ENCODE results near the gene FER. TPM values are rescaled to one million over a fixed set of nuclear protein-coding genes. Genes with fewer than 3 reads are reported as not detected.

The FER gene
- total and polyA plus RNA-seq, 9 donors, result 6.3 to 26.9 (median 9.7) TPM

GRCh38 chr5:108910627-108911026 lies 162.9 kb downstream of the FER start:
- Histone ChIP-seq H3K27ac (ENCODE audit: low read length) (no peak overlapping the region), H3K27me3 (ENCODE audit: control insufficient read depth, insufficient read depth, low read length) (no peaks in the 10 kb centered on the region), H3K9me3 (replicated peaks; ENCODE audit: control insufficient read depth, low read depth, low read length) (no peaks in the 10 kb centered on the region), H3K4me3 (ENCODE audit: low read length) (no peak overlapping the region), H3K4me1 (ENCODE audit: control insufficient read depth, insufficient read depth, low read length) (no peaks in the 10 kb centered on the region), H3K36me3 (ENCODE audit: control insufficient read depth, insufficient read depth, low read length) (peaks cover 2% of the 10 kb centered on the region)
- DNase-seq, result no peak
- 100% methylated on average over 2 of the region's 3 CpGs for WGBS (ENCODE audit: insufficient coverage)

GRCh38 chr5:108911055-108911454 lies 163.4 kb downstream of the FER start:
- no peak overlapping the region for H3K4me3 ChIP-seq (ENCODE audit: low read length)
- no CpG with 5 or more reads among the region's 3 CpGs for WGBS (ENCODE audit: insufficient coverage)

GRCh38 chr5:108917596-108917995 lies 169.9 kb downstream of the FER start:
- H3K27me3 ChIP-seq (ENCODE audit: control insufficient read depth, insufficient read depth, low read length), result no peaks in the 10 kb centered on the region
- no peak overlapping the region for H3K4me3 ChIP-seq (ENCODE audit: low read length)
- DNase-seq, result peak; percentile 13
- no peaks in the 10 kb centered on the region for H3K9me3 ChIP-seq (replicated peaks; ENCODE audit: control insufficient read depth, low read depth, low read length)
- H3K4me1 ChIP-seq (ENCODE audit: control insufficient read depth, insufficient read depth, low read length), result no peaks in the 10 kb centered on the region
- H3K36me3 ChIP-seq (ENCODE audit: control insufficient read depth, insufficient read depth, low read length), result no peaks in the 10 kb centered on the region
- no peak overlapping the region for H3K27ac ChIP-seq (ENCODE audit: low read length)

More at GRCh38 chr5:108911055-108911454, 163.4 kb downstream of the FER start:
- Histone ChIP-seq H3K27me3 (ENCODE audit: control insufficient read depth, insufficient read depth, low read length) (no peaks in the 10 kb centered on the region), H3K27ac (ENCODE audit: low read length) (no peak overlapping the region), H3K4me1 (ENCODE audit: control insufficient read depth, insufficient read depth, low read length) (no peaks in the 10 kb centered on the region), H3K9me3 (replicated peaks; ENCODE audit: control insufficient read depth, low read depth, low read length) (no peaks in the 10 kb centered on the region), H3K36me3 (ENCODE audit: control insufficient read depth, insufficient read depth, low read length) (peaks cover 2% of the 10 kb centered on the region)
- no peak for DNase-seq

- no peaks in the 10 kb centered on the region for H3K27me3 ChIP-seq (ENCODE audit: control insufficient read depth, insufficient read depth, low read length)
- no peaks in the 10 kb centered on the region for H3K9me3 ChIP-seq (replicated peaks; ENCODE audit: control insufficient read depth, low read depth, low read length)
- no peak overlapping the region for H3K27ac ChIP-seq (ENCODE audit: low read length)
- DNase-seq, result peak; percentile 14
- H3K36me3 ChIP-seq (ENCODE audit: control insufficient read depth, insufficient read depth, low read length), result no peaks in the 10 kb centered on the region
- H3K4me1 ChIP-seq (ENCODE audit: control insufficient read depth, insufficient read depth, low read length), result no peaks in the 10 kb centered on the region
- no CpG with 5 or more reads among the region's 2 CpGs for WGBS (ENCODE audit: insufficient coverage)
- no peak overlapping the region for H3K4me3 ChIP-seq (ENCODE audit: low read length)
Measured at GRCh38 chr5:108919591-108920326, 172.1 kb downstream of the FER start.

- no peaks in the 10 kb centered on the region for H3K4me1 ChIP-seq (ENCODE audit: control insufficient read depth, insufficient read depth, low read length)
- H3K4me3 ChIP-seq (ENCODE audit: low read length), result no peak overlapping the region
- H3K27ac ChIP-seq (ENCODE audit: low read length), result no peak overlapping the region
- WGBS (ENCODE audit: insufficient coverage), result 100% methylated on average over 1 of the region's 3 CpGs
- DNase-seq, result no peak
- H3K27me3 ChIP-seq (ENCODE audit: control insufficient read depth, insufficient read depth, low read length), result no peaks in the 10 kb centered on the region
- H3K36me3 ChIP-seq (ENCODE audit: control insufficient read depth, insufficient read depth, low read length), result no peaks in the 10 kb centered on the region
- H3K9me3 ChIP-seq (replicated peaks; ENCODE audit: control insufficient read depth, low read depth, low read length), result no peaks in the 10 kb centered on the region
Measured at GRCh38 chr5:108924457-108924961, 176.8 kb downstream of the FER start.

GRCh38 chr5:108925073-108925472 lies 177.4 kb downstream of the FER start:
- Histone ChIP-seq H3K27me3 (ENCODE audit: control insufficient read depth, insufficient read depth, low read length) (no peaks in the 10 kb centered on the region), H3K27ac (ENCODE audit: low read length) (no peak overlapping the region)
- DNase-seq, result no peak

GRCh38 chr5:108930107-108930506 lies 182.4 kb downstream of the FER start:
- H3K4me3 ChIP-seq (ENCODE audit: low read length), result no peak overlapping the region
- no peak overlapping the region for H3K27ac ChIP-seq (ENCODE audit: low read length)
- H3K4me1 ChIP-seq (ENCODE audit: control insufficient read depth, insufficient read depth, low read length), result no peaks in the 10 kb centered on the region
- H3K27me3 ChIP-seq (ENCODE audit: control insufficient read depth, insufficient read depth, low read length), result no peaks in the 10 kb centered on the region
- H3K9me3 ChIP-seq (replicated peaks; ENCODE audit: control insufficient read depth, low read depth, low read length), result no peaks in the 10 kb centered on the region
- no CpG with 5 or more reads among the region's 3 CpGs for WGBS (ENCODE audit: insufficient coverage)
- no peaks in the 10 kb centered on the region for H3K36me3 ChIP-seq (ENCODE audit: control insufficient read depth, insufficient read depth, low read length)
- DNase-seq, result no peak

More at GRCh38 chr5:108925073-108925472, 177.4 kb downstream of the FER start:
- H3K4me1 ChIP-seq (ENCODE audit: control insufficient read depth, insufficient read depth, low read length), result no peaks in the 10 kb centered on the region
- no peaks in the 10 kb centered on the region for H3K36me3 ChIP-seq (ENCODE audit: control insufficient read depth, insufficient read depth, low read length)
- no peaks in the 10 kb centered on the region for H3K9me3 ChIP-seq (replicated peaks; ENCODE audit: control insufficient read depth, low read depth, low read length)
- H3K4me3 ChIP-seq (ENCODE audit: low read length), result no peak overlapping the region

GRCh38 chr5:108935611-108936010 lies 187.9 kb downstream of the FER start:
- Histone ChIP-seq H3K9me3 (replicated peaks; ENCODE audit: control insufficient read depth, low read depth, low read length) (no peaks in the 10 kb centered on the region), H3K36me3 (ENCODE audit: control insufficient read depth, insufficient read depth, low read length) (no peaks in the 10 kb centered on the region), H3K4me3 (ENCODE audit: low read length) (no peak overlapping the region), H3K27me3 (ENCODE audit: control insufficient read depth, insufficient read depth, low read length) (no peaks in the 10 kb centered on the region), H3K27ac (ENCODE audit: low read length) (peak overlapping the region; percentile 11), H3K4me1 (ENCODE audit: control insufficient read depth, insufficient read depth, low read length) (no peaks in the 10 kb centered on the region)
- DNase-seq, result peak; percentile 93
- no CpG with 5 or more reads among the region's 2 CpGs for WGBS (ENCODE audit: insufficient coverage)

GRCh38 chr5:108937221-108937620 lies 189.5 kb downstream of the FER start:
- WGBS (ENCODE audit: insufficient coverage), result no CpG with 5 or more reads among the region's 2 CpGs
- no peak for DNase-seq
- no peak overlapping the region for H3K27ac ChIP-seq (ENCODE audit: low read length)
- no peak overlapping the region for H3K4me3 ChIP-seq (ENCODE audit: low read length)
- no peaks in the 10 kb centered on the region for H3K4me1 ChIP-seq (ENCODE audit: control insufficient read depth, insufficient read depth, low read length)
- H3K27me3 ChIP-seq (ENCODE audit: control insufficient read depth, insufficient read depth, low read length), result no peaks in the 10 kb centered on the region
- no peaks in the 10 kb centered on the region for H3K9me3 ChIP-seq (replicated peaks; ENCODE audit: control insufficient read depth, low read depth, low read length)
- H3K36me3 ChIP-seq (ENCODE audit: control insufficient read depth, insufficient read depth, low read length), result no peaks in the 10 kb centered on the region

GRCh38 chr5:108940506-108940905 lies 192.8 kb downstream of the FER start:
- H3K27ac ChIP-seq (ENCODE audit: low read length), result no peak overlapping the region
- no peak overlapping the region for H3K4me3 ChIP-seq (ENCODE audit: low read length)
- no peaks in the 10 kb centered on the region for H3K4me1 ChIP-seq (ENCODE audit: control insufficient read depth, insufficient read depth, low read length)
- no peak for DNase-seq
- H3K27me3 ChIP-seq (ENCODE audit: control insufficient read depth, insufficient read depth, low read length), result no peaks in the 10 kb centered on the region
- WGBS (ENCODE audit: insufficient coverage), result no CpG with 5 or more reads among the region's 4 CpGs
- H3K9me3 ChIP-seq (replicated peaks; ENCODE audit: control insufficient read depth, low read depth, low read length), result no peaks in the 10 kb centered on the region
- H3K36me3 ChIP-seq (ENCODE audit: control insufficient read depth, insufficient read depth, low read length), result no peaks in the 10 kb centered on the region

Data from muscle of leg (tissue), 11 donors.